Non-pigmented ciliary epithelial cell (primary cell): ENCODE results near the gene PACSIN3.

Experiments
- DNase-seq: peaks from one replicate; pipeline ENCODE4 v3.0.0-alpha.2; 2010; ENCODE audit warnings: low read depth

PACSIN3 gene

DNA sequence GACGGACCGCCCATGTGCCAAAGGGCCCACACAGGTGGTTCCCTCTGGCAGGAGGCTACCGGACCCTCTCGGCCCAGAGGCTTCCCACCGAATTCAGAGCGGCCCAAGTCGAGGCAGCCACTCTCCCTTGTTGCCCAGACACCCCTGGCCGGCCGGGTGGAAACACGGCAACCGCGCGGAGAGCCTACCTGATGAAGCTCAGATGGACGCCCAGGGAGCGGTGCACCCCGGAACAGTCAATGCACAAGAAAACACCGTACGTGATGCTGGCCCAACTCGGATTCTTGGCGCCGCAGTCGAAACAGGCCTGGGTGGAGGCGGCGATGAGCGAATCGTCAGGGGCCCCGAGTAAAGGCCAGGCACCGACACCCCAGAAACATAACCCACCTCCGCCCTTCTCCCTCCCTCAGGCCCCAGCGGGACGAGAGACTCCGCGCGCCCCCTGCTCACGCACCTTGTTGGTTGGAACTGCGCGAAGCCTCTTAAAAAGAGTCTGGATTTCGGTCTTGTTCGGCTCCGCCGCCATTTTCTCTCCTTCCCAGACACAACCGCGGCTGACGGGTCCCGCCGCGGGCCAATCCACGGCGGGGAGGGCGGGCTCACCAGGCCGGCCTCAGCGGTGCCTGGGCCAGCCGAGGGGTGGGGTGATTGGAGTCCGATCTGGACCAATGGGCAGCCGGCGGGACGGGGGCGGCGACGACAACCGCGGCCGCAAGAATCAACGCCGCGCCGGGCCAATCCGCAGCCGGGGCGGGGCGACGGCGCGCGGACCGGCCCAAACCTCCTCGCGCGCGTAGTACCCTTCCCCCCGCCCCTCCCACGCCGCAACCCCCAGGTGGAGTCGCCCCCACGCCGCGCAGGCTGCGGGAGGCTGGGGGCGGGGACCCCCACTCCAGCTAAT lies 9.7 kb downstream of the PACSIN3 start, which contains the start of gene ARFGAP2:
ARFGAP2 (minus strand) TSS at position 552 of the 901 bp plus-strand sequence; CDS start at position 526, 26 bp downstream.
- DNase-seq = peak; percentile 59

DNA sequence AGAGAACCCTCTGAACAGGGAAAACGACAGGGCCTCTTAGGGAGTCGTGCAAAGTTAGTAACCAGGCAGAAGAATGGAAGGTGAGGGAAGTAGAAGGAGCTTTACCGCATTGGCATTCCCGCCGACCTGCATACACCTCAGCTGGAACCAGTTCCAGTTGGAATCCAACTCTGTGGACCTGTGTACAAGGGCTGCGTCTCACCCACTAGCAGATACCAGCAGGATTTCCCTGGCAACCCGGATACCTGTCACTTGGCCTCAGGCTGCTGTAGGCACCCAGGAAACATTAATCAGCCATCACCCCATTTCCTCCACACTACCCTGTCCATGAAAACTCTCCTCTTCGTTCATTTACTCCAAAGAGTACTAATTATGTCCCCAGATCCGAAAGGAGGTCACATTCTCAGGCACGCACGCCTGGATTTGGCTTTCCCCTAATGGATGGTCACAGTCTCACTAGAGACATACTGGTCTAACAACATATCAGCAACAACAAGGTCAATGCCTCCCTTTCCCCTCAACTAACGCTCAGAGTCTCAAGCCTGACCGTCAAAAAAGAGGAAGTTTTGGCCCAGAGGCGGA lies 10.4 kb downstream of the PACSIN3 start:
- no peak for DNase-seq

DNA sequence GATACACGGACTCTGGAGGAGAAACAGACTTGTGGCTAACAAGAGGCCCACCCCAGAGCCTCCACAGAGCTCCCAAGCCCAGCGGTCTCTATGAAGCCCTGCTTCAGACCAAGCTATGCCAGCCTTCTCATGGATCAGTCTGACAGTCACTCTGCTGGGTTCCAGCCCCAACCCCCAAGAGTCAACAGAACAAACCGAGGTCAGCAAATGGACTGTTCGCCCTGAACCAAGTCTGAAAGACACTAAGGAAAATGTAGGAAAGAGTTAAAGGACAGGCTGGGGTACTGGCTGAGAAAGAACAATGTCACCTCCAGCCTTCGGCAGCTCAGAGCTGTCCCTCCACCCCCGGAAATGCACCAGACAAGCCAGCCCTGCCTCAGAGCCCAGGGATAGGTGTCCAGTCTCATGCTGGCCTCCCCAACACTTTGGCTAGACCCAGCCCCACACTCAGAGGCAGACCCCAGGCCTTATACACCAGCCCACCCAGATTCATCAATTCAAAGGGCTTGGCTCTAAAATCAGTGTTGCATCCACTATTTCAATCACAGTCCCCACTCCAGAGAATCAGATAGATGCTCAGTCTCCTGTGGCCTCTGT lies 13.4 kb downstream of the PACSIN3 start:
- DNase-seq = no peak

DNA sequence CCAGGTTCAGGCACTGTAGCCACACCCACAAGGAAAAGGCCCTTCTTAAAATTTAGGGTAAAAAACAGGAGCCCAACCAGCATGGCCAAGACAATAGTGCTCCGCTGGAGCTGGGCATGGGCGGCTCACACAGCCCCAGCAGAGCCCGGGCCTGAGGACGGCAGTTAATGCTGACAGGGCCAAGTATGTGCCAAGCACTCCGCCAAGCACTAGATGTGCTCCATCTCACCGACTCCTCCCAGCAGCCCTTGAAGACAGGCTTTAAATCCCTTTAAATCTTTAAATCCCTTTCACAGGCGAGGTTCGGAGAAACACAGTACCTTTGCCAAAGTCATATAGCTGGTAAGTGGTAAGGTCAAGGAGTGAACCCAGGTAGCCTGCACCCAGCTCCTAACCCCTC lies 14.4 kb downstream of the PACSIN3 start:
- DNase-seq = no peak

DNA sequence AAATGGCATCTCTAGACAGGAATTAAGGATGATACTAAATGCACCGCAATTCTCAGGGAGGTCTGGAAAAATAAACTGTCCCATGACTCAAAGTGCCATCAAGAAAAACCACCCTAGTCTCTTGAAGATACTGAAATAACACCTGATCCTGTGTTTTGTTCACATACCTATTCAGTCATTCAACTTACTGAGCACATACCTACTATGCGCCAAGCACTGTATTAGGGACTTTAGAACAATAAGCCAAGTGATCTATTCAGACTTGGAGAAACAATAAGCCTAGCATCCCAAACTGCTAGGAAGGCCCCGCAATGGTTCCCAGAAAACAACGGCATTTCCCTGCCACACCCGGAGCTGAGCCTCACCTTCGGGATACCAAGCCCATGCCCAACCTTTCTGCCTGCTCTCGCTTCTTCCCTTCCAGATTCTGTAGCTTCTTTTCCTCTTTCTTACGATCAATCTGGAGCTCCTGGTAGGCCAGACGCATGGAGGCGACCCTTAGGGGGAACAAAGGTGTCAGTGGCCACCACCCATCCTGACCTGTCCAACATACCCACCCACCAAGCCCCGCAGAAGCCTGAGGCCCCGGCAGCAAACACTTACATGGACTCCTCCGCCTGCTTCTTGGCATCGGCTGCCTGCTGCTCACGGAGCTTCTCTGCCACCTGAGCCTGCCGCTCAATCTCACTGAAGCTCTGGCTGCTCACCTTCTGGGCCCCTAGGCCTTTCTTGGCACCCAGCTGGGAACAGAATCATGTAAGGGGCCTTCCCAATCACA lies 15.0 kb downstream of the PACSIN3 start:
- DNase-seq = no peak

- DNase-seq = no peak
Measured at GRCh38 chr11:47166368-47166767, 19.9 kb downstream of the PACSIN3 start.

DNA sequence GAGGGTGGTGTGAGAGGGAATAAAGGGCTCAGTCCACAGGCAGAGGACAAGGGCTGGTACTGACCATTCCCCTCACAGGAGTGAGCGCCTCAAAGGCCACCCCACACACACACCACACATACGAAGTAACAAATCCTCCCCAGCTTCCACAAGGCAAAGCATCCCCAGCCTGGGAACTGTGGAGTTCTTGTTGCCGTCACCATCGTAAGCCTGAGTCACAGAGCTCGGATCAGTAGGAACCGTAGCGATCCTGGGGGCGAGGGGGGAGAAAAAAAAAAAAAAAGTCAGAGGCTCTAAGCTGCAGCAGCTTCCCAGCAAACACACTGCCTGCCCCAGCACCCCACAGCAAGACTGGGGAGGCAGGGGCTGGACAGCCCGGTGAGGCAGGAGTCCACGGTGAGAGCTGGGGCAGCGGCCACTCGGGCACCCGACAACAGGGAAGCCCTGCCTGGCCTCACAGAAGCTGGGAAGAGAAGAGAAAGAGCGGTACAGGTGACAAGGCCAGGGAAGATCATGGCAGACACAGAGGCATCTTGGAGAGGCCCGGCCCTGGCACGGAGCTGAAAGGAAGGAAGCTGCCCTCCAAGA lies 20.9 kb downstream of the PACSIN3 start:
- DNase-seq = no peak

DNA sequence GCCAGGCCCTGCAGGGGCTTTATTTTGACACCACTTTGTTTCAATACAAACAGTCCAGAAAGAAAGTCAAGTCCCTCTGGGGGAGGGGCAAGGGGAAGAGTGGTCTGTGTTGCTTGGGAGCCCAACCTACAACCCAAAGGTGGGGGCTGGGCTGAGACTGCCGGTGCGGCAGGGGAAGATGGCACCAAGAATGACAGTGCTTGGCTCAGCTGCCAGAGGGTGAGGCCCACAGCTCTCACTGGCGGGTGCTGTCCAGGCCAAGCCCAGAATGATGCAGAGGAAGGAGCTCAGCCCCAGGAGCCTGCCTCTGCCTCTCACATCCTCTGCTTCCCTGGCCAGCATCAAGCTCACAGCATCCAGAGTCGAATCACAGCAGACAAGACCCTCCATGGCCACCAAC lies 21.9 kb downstream of the PACSIN3 start:
- DNase-seq = no peak

GRCh38 chr11:47163898-47164297 lies 22.3 kb downstream of the PACSIN3 start:
- no peak for DNase-seq

GRCh38 chr11:47163193-47163592 lies 23.0 kb downstream of the PACSIN3 start:
- no peak for DNase-seq

DNA sequence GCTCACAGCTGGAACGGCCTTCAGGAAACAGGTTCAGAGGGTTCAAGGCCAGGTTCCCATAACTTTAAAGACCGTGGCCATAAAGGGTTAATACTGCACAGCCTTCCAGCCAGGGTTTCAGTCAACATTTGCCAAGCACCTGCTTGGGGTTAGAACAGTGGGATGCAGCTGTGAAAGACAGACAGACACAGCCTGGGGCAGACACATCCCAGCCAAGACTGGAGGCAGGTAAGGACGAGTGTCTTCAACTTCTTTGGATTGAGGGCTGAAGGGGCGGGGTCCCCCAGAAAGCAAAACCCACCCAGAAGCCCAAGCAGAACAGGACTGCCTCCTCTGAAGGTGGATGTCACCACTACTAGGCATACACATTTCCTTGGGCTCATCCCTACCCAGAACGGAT lies 23.8 kb downstream of the PACSIN3 start:
- no peak for DNase-seq

- no peak for DNase-seq
Measured at GRCh38 chr11:47161890-47162289, 24.3 kb downstream of the PACSIN3 start.

- DNase-seq = no peak
Measured at GRCh38 chr11:47161134-47161854, 24.9 kb downstream of the PACSIN3 start.

DNA sequence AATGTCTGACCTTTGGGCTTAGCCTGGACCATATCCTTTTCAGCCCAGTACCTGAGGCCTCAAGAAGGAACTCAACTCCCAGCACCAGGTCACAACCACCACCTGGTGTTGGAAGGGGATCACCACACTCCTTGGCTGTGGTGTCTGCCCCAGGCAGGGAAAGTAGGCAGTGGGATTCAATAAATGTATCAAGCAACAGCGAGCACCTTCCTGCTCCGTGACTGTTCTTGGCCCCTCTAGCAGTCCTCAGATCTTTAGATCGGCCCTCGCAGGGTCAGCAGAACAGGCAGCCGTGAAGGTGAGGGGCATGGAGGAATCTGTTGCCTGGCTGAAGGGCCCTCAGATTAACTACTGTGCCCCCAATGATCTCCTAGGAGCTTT lies 25.5 kb downstream of the PACSIN3 start:
- DNase-seq = no peak

DNA sequence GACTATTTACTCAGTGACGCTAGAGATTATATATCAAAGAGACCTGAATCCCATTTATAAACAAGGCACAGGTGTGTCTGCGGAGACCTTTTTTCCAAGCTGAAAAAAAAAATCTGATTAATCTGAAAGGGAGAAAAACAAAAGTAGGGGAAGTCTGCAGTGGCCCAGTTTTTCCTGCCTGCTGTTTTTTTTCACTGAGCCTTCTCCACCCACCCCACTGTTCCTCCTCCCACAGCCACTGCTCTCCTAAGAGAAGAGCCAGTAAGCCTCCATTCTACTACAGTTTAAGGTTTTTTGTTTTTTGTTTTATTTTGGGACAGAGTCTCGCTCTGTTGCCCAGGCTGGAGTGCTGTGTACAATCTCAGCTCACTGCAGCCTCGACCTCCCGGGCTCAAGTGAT lies 28.0 kb downstream of the PACSIN3 start:
- no peak for DNase-seq

GRCh38 chr11:47157805-47158204 lies 28.4 kb downstream of the PACSIN3 start:
- DNase-seq = no peak

- no peak for DNase-seq
Measured at GRCh38 chr11:47156951-47157350, 29.3 kb downstream of the PACSIN3 start.

DNA sequence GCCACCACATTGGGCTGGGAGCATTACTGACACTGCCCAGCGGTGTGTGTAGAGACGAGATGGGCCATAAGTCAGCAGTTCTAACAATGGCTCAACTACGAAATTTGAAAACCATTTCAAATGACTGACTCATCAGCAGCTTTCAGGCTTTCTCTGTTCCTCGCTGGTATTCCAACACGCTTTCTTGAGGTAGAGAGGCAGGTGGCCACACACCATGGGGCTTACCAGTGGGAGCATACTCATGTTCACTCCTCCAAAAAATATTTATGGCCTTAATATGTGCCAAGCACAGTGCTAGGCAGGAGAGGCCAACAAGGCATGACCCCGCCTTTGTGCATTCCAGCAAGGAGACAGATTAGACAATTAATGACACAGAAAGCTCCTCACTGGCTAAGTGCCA lies 29.9 kb downstream of the PACSIN3 start:
- no peak for DNase-seq

- DNase-seq = no peak
Measured at GRCh38 chr11:47155879-47156278, 30.4 kb downstream of the PACSIN3 start.

GRCh38 chr11:47154616-47155570 lies 31.3 kb downstream of the PACSIN3 start:
- no peak for DNase-seq
